ENCODE results near the gene KIAA1958. TPM values are rescaled to one million over a fixed set of nuclear protein-coding genes. Genes with fewer than 3 reads are reported as not detected.

The KIAA1958 gene
- total and polyA plus RNA-seq, 10 of the 15 experiments (the other 5 are each of a cell fraction or from before 2014, with no cell fraction given), result 0.53 to 8.7 (median 4.0) TPM

DNA sequence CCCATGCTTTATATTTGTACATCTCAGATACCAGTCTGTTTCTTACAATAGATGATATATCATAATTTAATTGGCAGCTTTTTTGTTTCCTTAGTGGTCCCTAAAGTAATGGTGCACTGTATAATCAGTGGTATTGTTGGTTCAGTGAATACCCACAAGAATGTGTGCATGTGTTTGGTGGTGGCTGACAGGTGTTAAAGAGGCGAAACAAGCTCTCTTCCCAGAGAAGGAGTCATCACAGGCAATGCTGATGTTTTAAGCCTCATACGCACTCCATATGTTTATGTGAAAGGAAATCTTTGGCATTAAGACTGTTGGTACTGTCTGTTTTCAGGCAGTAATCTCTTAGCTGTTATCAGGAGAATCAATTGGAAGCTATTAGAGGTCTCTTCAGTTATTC, 49.2 kb upstream of the KIAA1958 start (continued):
- TF ChIP-seq, protein P1, sequence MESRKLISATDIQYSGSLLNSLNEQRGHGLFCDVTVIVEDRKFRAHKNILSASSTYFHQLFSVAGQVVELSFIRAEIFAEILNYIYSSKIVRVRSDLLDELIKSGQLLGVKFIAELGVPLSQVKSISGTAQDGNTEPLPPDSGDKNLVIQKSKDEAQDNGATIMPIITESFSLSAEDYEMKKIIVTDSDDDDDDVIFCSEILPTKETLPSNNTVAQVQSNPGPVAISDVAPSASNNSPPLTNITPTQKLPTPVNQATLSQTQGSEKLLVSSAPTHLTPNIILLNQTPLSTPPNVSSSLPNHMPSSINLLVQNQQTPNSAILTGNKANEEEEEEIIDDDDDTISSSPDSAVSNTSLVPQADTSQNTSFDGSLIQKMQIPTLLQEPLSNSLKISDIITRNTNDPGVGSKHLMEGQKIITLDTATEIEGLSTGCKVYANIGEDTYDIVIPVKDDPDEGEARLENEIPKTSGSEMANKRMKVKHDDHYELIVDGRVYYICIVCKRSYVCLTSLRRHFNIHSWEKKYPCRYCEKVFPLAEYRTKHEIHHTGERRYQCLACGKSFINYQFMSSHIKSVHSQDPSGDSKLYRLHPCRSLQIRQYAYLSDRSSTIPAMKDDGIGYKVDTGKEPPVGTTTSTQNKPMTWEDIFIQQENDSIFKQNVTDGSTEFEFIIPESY (IDR thresholded peaks at IDR 0.05), result no peak
- no peak for TF ChIP-seq TBL1XR1 (IDR thresholded peaks at IDR 0.05; ENCODE audit: low read depth, low read length)
- no peak for TF ChIP-seq SMAD1 (IDR thresholded peaks at IDR 0.05; ENCODE audit: low read depth, partially characterized antibody)
- TF ChIP-seq PML (IDR thresholded peaks at IDR 0.05; ENCODE audit: low read length), result no peak
- no peak for TF ChIP-seq SIX5 (IDR thresholded peaks at IDR 0.05; ENCODE audit: low read depth, low read length, severe bottlenecking)
- TF ChIP-seq MEF2B (IDR thresholded peaks at IDR 0.05; ENCODE audit: partially characterized antibody, poor library complexity, severe bottlenecking), result no peak

DNA sequence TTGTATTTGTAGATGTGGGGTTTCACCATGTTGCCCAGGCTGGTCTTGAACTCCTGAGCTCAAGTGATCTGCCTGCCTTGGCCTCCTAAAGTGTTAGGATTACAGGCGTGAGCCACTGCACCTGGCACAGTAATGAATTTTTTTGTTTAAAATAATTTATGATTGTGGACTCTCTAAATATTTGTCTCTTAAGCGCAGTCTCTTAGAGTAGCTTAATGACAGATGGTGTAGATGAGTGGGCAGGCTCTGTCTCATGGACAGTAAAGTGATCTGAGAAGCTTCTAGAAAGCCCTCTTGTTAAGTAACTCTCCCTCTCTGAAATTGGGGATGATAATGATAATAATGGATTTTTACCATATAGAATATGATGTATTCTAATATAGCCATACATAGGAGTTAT, 47.5 kb upstream of the KIAA1958 start:
- H3K4me1 ChIP-seq (ENCODE audit: control insufficient read depth, insufficient read depth, low read length), result no peaks in the 10 kb centered on the region
- ChIA-PET CTCF (interaction anchor here (1.0 to 1.3 kb wide), 3 partner anchors 10 to 369 kb away, joined by 3 read pairs; no protein-coding TSS in a partner anchor), RAD21 (ENCODE audit: unreplicated experiment) (interaction anchor here (1.0 kb wide), 1 partner anchor 380 kb away, joined by 3 read pairs; no protein-coding TSS in a partner anchor), SMC1A (ENCODE audit: uncharacterized antibody, unreplicated experiment) (interaction anchor here (0.6 to 1.3 kb wide), 4 partner anchors 11 to 272 kb away, joined by 3 to 5 read pairs (median 4); no protein-coding TSS in a partner anchor), POLR2A (interaction anchor here (0.5 kb wide), 2 partner anchors 61 to 392 kb away, joined by 4 read pairs; no protein-coding TSS in a partner anchor)
- intact Hi-C loops (cut with micrococcal nuclease; ENCODE audit: unreplicated experiment), result loop anchor here (10.0 kb wide), 1 partner anchor 64 kb away; no protein-coding TSS in a partner anchor
- BruUV-seq (replicated peaks), result no TSS peak
- H3K9ac ChIP-seq (ENCODE audit: control insufficient read depth, insufficient read depth, low read length), result no peak overlapping the region
- H3K27me3 ChIP-seq (replicated peaks in 1 of 2; ENCODE audit: control insufficient read depth in 2 of 2, insufficient read depth in 2 of 2, low read length in 1 of 2), result no peaks in the 10 kb centered on the region
- H3K36me3 ChIP-seq (ENCODE audit: control insufficient read depth in 2 of 2, insufficient read depth in 2 of 2, low read length in 1 of 2), result no peaks in the 10 kb centered on the region; a peak in 1 of 4 replicates
- no peak overlapping the region for H2AFZ ChIP-seq (ENCODE audit: control insufficient read depth, low read depth, low read length)
- FAIRE-seq (no peak), DNase-seq (ENCODE audit: low read depth, low spot score) (no peak), ATAC-seq (no peak)
- no peak overlapping the region for H3K4me3 ChIP-seq
- no peak overlapping the region for H3K27ac ChIP-seq (ENCODE audit: control insufficient read depth, insufficient read depth)
- in situ Hi-C loops (cut with MboI), result no loop called here
- H3K4me2 ChIP-seq (ENCODE audit: control insufficient read depth, insufficient read depth), result no peak overlapping the region
- H3K9me3 ChIP-seq (replicated peaks; ENCODE audit: control insufficient read depth, insufficient read depth, low read length), result no peaks in the 10 kb centered on the region
- H3K79me2 ChIP-seq (ENCODE audit: control insufficient read depth, insufficient read depth, low read length), result no peaks in the 10 kb centered on the region
- H4K20me1 ChIP-seq (ENCODE audit: control insufficient read depth, insufficient read depth), result no peaks in the 10 kb centered on the region
- 100% methylated on average over 2 of the region's 2 CpGs for WGBS (ENCODE audit: insufficient coverage, insufficient replicate concordance, low lambda C conversion rate, missing lambda C conversion rate)
- TF ChIP-seq EZH2 (IDR thresholded peaks at IDR 0.05; ENCODE audit: borderline replicate concordance, control insufficient read depth, low read depth, low read length) (no peak), NFIC (IDR thresholded peaks at IDR 0.05; ENCODE audit: low read depth, low read length) (no peak), NR2C1 (IDR thresholded peaks at IDR 0.05) (no peak), SMAD1 (IDR thresholded peaks at IDR 0.05; ENCODE audit: low read depth, partially characterized antibody) (no peak), IRF4 (IDR thresholded peaks at IDR 0.05; ENCODE audit: low read depth, low read length) (no peak), TBL1XR1 (IDR thresholded peaks at IDR 0.05; ENCODE audit: low read depth, low read length) (no peak), CHD4 (IDR thresholded peaks at IDR 0.05) (no peak), ZNF274 (IDR thresholded peaks at IDR 0.05; ENCODE audit: insufficient read depth, insufficient read length) (no peak), TARDBP (IDR thresholded peaks at IDR 0.05; ENCODE audit: borderline replicate concordance) (no peak), BACH1 (IDR thresholded peaks at IDR 0.05; ENCODE audit: borderline replicate concordance) (no peak), RELA (IDR thresholded peaks at IDR 0.05; ENCODE audit: borderline replicate concordance, partially characterized antibody) (no peak)
- TF ChIP-seq, protein P2, sequence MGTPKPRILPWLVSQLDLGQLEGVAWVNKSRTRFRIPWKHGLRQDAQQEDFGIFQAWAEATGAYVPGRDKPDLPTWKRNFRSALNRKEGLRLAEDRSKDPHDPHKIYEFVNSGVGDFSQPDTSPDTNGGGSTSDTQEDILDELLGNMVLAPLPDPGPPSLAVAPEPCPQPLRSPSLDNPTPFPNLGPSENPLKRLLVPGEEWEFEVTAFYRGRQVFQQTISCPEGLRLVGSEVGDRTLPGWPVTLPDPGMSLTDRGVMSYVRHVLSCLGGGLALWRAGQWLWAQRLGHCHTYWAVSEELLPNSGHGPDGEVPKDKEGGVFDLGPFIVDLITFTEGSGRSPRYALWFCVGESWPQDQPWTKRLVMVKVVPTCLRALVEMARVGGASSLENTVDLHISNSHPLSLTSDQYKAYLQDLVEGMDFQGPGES (IDR thresholded peaks at IDR 0.05), result no peak
- TF ChIP-seq, protein P3, sequence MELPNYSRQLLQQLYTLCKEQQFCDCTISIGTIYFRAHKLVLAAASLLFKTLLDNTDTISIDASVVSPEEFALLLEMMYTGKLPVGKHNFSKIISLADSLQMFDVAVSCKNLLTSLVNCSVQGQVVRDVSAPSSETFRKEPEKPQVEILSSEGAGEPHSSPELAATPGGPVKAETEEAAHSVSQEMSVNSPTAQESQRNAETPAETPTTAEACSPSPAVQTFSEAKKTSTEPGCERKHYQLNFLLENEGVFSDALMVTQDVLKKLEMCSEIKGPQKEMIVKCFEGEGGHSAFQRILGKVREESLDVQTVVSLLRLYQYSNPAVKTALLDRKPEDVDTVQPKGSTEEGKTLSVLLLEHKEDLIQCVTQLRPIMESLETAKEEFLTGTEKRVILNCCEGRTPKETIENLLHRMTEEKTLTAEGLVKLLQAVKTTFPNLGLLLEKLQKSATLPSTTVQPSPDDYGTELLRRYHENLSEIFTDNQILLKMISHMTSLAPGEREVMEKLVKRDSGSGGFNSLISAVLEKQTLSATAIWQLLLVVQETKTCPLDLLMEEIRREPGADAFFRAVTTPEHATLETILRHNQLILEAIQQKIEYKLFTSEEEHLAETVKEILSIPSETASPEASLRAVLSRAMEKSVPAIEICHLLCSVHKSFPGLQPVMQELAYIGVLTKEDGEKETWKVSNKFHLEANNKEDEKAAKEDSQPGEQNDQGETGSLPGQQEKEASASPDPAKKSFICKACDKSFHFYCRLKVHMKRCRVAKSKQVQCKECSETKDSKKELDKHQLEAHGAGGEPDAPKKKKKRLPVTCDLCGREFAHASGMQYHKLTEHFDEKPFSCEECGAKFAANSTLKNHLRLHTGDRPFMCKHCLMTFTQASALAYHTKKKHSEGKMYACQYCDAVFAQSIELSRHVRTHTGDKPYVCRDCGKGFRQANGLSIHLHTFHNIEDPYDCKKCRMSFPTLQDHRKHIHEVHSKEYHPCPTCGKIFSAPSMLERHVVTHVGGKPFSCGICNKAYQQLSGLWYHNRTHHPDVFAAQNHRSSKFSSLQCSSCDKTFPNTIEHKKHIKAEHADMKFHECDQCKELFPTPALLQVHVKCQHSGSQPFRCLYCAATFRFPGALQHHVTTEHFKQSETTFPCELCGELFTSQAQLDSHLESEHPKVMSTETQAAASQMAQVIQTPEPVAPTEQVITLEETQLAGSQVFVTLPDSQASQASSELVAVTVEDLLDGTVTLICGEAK (IDR thresholded peaks at IDR 0.05; ENCODE audit: borderline replicate concordance), result no peak

Data from GM12878 (cell line).